ENCODE data around the gene PPP2CA. TPM values are rescaled to one million over a fixed set of nuclear protein-coding genes. Genes with fewer than 3 reads are reported as not detected.

The PPP2CA gene
- total and polyA plus RNA-seq, 2 of the 13 experiments (the other 11 are each of a cell fraction or from before 2014, with no cell fraction given): 82.4 to 171 TPM

DNA sequence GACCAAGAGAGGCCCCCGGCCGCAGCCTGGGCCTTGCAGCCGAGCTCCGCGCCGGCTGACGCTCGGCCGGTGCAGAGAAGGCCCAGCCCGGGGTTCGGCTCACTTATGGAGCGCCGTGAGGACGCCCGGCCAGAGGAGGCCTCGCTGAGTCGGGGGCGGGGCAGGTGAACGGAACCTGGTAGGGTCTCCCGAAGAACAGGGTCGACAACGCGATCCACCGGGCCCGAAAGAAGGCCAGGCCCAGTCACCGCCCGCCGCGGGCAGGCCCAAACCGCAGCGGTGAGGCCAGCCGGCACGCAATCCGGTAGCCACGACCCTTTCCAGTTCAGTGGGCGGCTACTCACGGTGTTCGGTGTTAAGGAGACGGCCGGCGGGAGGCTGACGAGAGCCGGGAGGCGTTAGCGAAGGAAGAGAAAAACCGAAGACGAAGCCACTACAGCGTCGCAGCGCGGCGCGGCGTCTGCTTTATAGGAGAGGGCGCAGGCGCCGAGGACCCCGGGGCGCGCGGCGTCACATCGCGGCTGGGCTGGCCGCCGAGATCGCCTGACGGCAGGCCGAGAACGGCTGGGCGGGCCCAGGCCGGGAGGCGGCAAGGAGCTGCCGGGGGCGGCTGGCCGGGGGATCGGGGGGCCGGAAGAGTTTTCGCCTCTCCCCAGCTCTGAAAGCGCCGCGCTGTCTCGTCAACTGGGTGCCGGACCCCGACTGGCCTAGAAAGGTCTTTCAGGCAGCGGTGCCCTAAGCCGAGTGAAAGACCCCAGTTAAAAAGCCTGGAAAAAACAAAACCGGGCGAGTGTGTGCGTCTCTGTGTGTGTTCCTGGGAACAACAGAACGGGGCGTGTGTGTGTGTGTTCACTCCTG, 49.1 kb downstream of the PPP2CA start, which contains the start of gene SKP1 (continued):
- no peak for TF ChIP-seq EZH2 (conservative IDR thresholded peaks at IDR 0.05; ENCODE audit: low read depth, low read length)
- peak; percentile 77 for TF ChIP-seq SP4 (CRISPR knock-in tag; IDR thresholded peaks at IDR 0.05)
- TF ChIP-seq, protein P1, sequence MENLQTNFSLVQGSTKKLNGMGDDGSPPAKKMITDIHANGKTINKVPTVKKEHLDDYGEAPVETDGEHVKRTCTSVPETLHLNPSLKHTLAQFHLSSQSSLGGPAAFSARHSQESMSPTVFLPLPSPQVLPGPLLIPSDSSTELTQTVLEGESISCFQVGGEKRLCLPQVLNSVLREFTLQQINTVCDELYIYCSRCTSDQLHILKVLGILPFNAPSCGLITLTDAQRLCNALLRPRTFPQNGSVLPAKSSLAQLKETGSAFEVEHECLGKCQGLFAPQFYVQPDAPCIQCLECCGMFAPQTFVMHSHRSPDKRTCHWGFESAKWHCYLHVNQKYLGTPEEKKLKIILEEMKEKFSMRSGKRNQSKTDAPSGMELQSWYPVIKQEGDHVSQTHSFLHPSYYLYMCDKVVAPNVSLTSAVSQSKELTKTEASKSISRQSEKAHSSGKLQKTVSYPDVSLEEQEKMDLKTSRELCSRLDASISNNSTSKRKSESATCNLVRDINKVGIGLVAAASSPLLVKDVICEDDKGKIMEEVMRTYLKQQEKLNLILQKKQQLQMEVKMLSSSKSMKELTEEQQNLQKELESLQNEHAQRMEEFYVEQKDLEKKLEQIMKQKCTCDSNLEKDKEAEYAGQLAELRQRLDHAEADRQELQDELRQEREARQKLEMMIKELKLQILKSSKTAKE (CRISPR knock-in tag; IDR thresholded peaks at IDR 0.05; ENCODE audit: borderline replicate concordance): no peak; the same call in 1 of the 2 replicates
- TF ChIP-seq SRSF1 (optimal IDR thresholded peaks at IDR 0.05; ENCODE audit: low read depth, low read length): peak; percentile 60
- peak; percentile 59; the same call in 1 of the 2 replicates for TF ChIP-seq ZIK1 (CRISPR knock-in tag; IDR thresholded peaks at IDR 0.05; ENCODE audit: borderline replicate concordance, low read depth)
- TF ChIP-seq ARNTL (CRISPR knock-in tag; IDR thresholded peaks at IDR 0.05): peak; percentile 63
- no peak for TF ChIP-seq ZNF337 (CRISPR knock-in tag; IDR thresholded peaks at IDR 0.05; ENCODE audit: borderline replicate concordance, low read depth)
- TF ChIP-seq CREM (IDR thresholded peaks at IDR 0.05): no peak
- TF ChIP-seq CREM (CRISPR knock-in tag; IDR thresholded peaks at IDR 0.05): no peak
- TF ChIP-seq, protein P2, sequence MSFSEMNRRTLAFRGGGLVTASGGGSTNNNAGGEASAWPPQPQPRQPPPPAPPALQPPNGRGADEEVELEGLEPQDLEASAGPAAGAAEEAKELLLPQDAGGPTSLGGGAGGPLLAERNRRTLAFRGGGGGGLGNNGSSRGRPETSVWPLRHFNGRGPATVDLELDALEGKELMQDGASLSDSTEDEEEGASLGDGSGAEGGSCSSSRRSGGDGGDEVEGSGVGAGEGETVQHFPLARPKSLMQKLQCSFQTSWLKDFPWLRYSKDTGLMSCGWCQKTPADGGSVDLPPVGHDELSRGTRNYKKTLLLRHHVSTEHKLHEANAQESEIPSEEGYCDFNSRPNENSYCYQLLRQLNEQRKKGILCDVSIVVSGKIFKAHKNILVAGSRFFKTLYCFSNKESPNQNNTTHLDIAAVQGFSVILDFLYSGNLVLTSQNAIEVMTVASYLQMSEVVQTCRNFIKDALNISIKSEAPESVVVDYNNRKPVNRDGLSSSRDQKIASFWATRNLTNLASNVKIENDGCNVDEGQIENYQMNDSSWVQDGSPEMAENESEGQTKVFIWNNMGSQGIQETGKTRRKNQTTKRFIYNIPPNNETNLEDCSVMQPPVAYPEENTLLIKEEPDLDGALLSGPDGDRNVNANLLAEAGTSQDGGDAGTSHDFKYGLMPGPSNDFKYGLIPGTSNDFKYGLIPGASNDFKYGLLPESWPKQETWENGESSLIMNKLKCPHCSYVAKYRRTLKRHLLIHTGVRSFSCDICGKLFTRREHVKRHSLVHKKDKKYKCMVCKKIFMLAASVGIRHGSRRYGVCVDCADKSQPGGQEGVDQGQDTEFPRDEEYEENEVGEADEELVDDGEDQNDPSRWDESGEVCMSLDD (CRISPR knock-in tag; IDR thresholded peaks at IDR 0.05; ENCODE audit: borderline replicate concordance): 0 out of 2 replicates have a peak, but pooled peaks have one; percentile 25
- TF ChIP-seq, protein P3, sequence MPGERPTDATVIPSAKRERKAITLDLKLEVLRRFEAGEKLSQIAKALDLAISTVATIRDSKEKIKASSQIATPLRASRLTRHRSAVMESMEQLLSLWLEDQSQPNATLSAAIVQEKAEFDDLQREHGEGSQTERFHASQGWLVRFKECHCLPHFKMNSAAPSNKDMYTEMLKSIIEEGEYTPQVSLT (CRISPR knock-in tag; IDR thresholded peaks at IDR 0.05; ENCODE audit: borderline replicate concordance, low read depth): no peak
- TF ChIP-seq EED (CRISPR knock-in tag; IDR thresholded peaks at IDR 0.05): no peak; the same call in 1 of the 2 replicates
- TF ChIP-seq, protein P4, sequence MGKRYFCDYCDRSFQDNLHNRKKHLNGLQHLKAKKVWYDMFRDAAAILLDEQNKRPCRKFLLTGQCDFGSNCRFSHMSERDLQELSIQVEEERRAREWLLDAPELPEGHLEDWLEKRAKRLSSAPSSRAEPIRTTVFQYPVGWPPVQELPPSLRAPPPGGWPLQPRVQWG (CRISPR knock-in tag; IDR thresholded peaks at IDR 0.05; ENCODE audit: borderline replicate concordance, low read depth): no peak
- TF ChIP-seq, protein P5, sequence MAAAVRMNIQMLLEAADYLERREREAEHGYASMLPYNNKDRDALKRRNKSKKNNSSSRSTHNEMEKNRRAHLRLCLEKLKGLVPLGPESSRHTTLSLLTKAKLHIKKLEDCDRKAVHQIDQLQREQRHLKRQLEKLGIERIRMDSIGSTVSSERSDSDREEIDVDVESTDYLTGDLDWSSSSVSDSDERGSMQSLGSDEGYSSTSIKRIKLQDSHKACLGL (CRISPR knock-in tag; IDR thresholded peaks at IDR 0.05): peak; percentile 95
- TF ChIP-seq, protein P6, sequence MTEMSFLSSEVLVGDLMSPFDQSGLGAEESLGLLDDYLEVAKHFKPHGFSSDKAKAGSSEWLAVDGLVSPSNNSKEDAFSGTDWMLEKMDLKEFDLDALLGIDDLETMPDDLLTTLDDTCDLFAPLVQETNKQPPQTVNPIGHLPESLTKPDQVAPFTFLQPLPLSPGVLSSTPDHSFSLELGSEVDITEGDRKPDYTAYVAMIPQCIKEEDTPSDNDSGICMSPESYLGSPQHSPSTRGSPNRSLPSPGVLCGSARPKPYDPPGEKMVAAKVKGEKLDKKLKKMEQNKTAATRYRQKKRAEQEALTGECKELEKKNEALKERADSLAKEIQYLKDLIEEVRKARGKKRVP (CRISPR knock-in tag; IDR thresholded peaks at IDR 0.05): no peak; a peak in 1 of 4 replicates
- peak; percentile 76 for TF ChIP-seq NR2C2 (CRISPR knock-in tag; IDR thresholded peaks at IDR 0.05; ENCODE audit: borderline replicate concordance)
- TF ChIP-seq RFX3 (CRISPR knock-in tag; IDR thresholded peaks at IDR 0.05): no peak; the same call in 1 of the 2 replicates
- TF ChIP-seq DMAP1 (CRISPR knock-in tag; IDR thresholded peaks at IDR 0.05): peak; percentile 90
- TF ChIP-seq NR2F6 (IDR thresholded peaks at IDR 0.05): no peak
- no peak for TF ChIP-seq NR2F6 (CRISPR knock-in tag; IDR thresholded peaks at IDR 0.05)
- peak; percentile 38; the same call in 1 of the 2 replicates for TF ChIP-seq ZNF556 (CRISPR knock-in tag; IDR thresholded peaks at IDR 0.05; ENCODE audit: borderline replicate concordance)
- TF ChIP-seq ZNF7 (CRISPR knock-in tag; IDR thresholded peaks at IDR 0.05): no peak
- TF ChIP-seq SNAPC2 (CRISPR knock-in tag; IDR thresholded peaks at IDR 0.05): 0 out of 2 replicates have a peak, but pooled peaks have one; percentile 23

All from HepG2 (cell line).